Stimulated activated naive CD8-positive, alpha-beta T cell treated with anti-CD3 and anti-CD28 coated beads, Interleukin-15, Interleukin-2, amounts not matched to agents 100 ng/mL and 50 ng/mL, for 24 hours (primary cell): ENCODE results near the gene ABCG2.
A peak's percentile ranks its signal among the peaks of the same experiment; 100 is the strongest.
"Not testable (repeated sequence)": the region's sequence is repeated elsewhere in the genome, so short reads cannot be mapped to it uniquely, and the experiment has no call there.

Experiments
- H3K27ac Mint-ChIP-seq: one replicate; pipeline ENCODE4 v1.8.0; 2021; ENCODE audit warnings: mild to moderate bottlenecking, mixed read lengths
- H3K27me3 Mint-ChIP-seq: one replicate; pipeline ENCODE4 v1.8.0; 2021; ENCODE audit warnings: mixed read lengths
- H3K36me3 Mint-ChIP-seq: one replicate; pipeline ENCODE4 v1.8.0; 2021; ENCODE audit warnings: low read depth, mixed read lengths
- H3K4me1 Mint-ChIP-seq: one replicate; pipeline ENCODE4 v1.8.0; 2021; ENCODE audit warnings: low read depth, mixed read lengths
- H3K4me3 Mint-ChIP-seq: one replicate; pipeline ENCODE4 v1.8.0; 2021; ENCODE audit warnings: mild to moderate bottlenecking, mixed read lengths
- H3K9me3 Mint-ChIP-seq: one replicate; pipeline ENCODE4 v1.8.0; 2021; ENCODE audit warnings: mixed read lengths

The ABCG2 gene

GRCh38 chr4:88144048-88144447, 14.4 kb downstream of the ABCG2 start:
- Mint-ChIP-seq H3K27ac (no peak overlapping the region), H3K4me3 (no peak overlapping the region), H3K36me3 (no peaks in the 10 kb centered on the region), H3K9me3 (no peaks in the 10 kb centered on the region), H3K4me1 (no peaks in the 10 kb centered on the region), H3K27me3 (no peaks in the 10 kb centered on the region)

DNA sequence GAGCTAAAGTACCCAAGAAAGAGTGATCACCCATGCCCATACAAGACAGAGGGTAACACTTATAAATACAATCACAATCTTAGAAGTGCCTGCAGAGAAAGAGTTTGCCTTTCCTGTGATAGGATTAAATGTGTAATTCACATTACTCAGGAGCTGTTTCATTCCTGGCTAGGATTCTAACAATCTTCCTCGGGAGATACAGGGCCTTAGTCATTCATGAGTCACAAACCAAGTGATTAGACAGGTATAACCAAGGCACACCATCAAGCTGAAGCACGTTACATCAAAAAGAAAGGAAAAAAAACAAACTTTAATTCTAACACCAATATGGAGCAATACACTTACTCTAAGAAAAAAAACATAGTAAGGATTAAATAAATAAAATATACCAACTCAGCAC, 14.9 kb downstream of the ABCG2 start:
- no peaks in the 10 kb centered on the region for H3K36me3 Mint-ChIP-seq
- no peaks in the 10 kb centered on the region for H3K4me1 Mint-ChIP-seq
- no peaks in the 10 kb centered on the region for H3K9me3 Mint-ChIP-seq
- H3K27me3 Mint-ChIP-seq, result no peaks in the 10 kb centered on the region
- H3K27ac Mint-ChIP-seq, result no peak overlapping the region
- no peak overlapping the region for H3K4me3 Mint-ChIP-seq

DNA sequence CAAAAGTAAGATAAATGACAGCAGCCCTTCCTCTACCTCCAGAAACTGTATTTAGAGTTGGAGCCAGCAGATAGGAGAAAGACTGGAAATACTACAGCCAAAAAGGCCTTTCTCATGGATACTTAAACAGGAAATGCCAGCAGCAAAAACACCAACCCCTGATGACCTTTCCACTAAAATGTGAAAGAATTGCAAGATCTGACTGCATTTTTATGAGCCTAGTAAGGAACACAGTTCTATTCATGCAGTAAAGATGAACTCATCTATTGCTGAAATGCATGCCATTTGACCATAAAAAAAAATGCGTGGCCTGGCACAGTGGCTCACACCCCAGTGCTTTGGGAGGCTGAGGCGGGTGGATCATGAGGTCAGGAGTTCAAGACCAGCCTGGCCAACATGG, 19.9 kb downstream of the ABCG2 start:
- no peak overlapping the region for H3K27ac Mint-ChIP-seq
- no peaks in the 10 kb centered on the region for H3K9me3 Mint-ChIP-seq
- H3K4me3 Mint-ChIP-seq, result no peak overlapping the region
- no peaks in the 10 kb centered on the region for H3K4me1 Mint-ChIP-seq
- no peaks in the 10 kb centered on the region for H3K27me3 Mint-ChIP-seq
- no peaks in the 10 kb centered on the region for H3K36me3 Mint-ChIP-seq

- Mint-ChIP-seq H3K4me3 (no peak overlapping the region), H3K9me3 (no peaks in the 10 kb centered on the region), H3K27me3 (no peaks in the 10 kb centered on the region), H3K27ac (no peak overlapping the region), H3K36me3 (no peaks in the 10 kb centered on the region), H3K4me1 (no peaks in the 10 kb centered on the region)
Measured at GRCh38 chr4:88137112-88137511, 21.3 kb downstream of the ABCG2 start.

- H3K27me3 Mint-ChIP-seq, result no peaks in the 10 kb centered on the region
- no peaks in the 10 kb centered on the region for H3K4me1 Mint-ChIP-seq
- no peaks in the 10 kb centered on the region for H3K9me3 Mint-ChIP-seq
- H3K4me3 Mint-ChIP-seq, result no peak overlapping the region
- H3K36me3 Mint-ChIP-seq, result no peaks in the 10 kb centered on the region
- H3K27ac Mint-ChIP-seq, result no peak overlapping the region
Measured at GRCh38 chr4:88136249-88136648, 22.2 kb downstream of the ABCG2 start.

DNA sequence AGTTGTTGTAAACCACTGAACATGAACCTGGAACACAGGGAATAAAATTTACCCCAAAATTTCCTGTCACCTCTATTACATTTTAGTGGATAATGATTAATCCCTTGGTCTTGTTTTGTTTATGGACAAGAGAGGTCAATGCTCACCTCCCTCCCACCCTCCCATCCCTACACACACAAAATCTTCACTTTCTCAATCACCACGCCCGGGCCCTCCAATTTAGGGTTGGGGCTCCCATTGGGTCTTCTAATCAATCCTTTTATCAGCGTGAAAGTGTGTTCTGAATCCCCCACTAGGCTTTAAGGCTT, 23.1 kb downstream of the ABCG2 start:
- no peak overlapping the region for H3K27ac Mint-ChIP-seq
- no peaks in the 10 kb centered on the region for H3K27me3 Mint-ChIP-seq
- H3K4me3 Mint-ChIP-seq, result no peak overlapping the region
- no peaks in the 10 kb centered on the region for H3K9me3 Mint-ChIP-seq
- no peaks in the 10 kb centered on the region for H3K36me3 Mint-ChIP-seq
- H3K4me1 Mint-ChIP-seq, result no peaks in the 10 kb centered on the region

GRCh38 chr4:88134536-88135355, 23.7 kb downstream of the ABCG2 start:
- no peak overlapping the region for H3K27ac Mint-ChIP-seq
- H3K4me1 Mint-ChIP-seq, result no peaks in the 10 kb centered on the region
- no peak overlapping the region for H3K4me3 Mint-ChIP-seq
- H3K27me3 Mint-ChIP-seq, result no peaks in the 10 kb centered on the region
- no peaks in the 10 kb centered on the region for H3K9me3 Mint-ChIP-seq
- H3K36me3 Mint-ChIP-seq, result no peaks in the 10 kb centered on the region

DNA sequence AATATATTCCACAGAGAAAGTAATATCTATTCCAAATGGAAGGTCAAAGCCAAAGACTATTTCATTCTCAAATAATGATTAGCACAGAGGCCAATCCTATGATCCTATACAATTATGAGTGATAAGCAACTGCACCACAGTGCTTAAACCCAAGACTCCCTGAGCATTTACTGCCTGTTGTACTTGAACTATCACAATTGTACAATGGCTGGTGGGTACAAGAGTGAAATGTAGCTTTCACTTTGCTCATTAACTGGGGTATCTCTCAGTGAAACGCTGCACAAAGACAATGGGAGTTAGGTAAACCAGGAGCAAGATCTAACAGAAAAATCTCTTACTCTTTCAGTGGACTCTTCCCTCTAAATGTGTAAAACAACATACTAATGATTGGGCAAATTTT, 24.3 kb downstream of the ABCG2 start:
- H3K36me3 Mint-ChIP-seq, result no peaks in the 10 kb centered on the region
- no peaks in the 10 kb centered on the region for H3K9me3 Mint-ChIP-seq
- H3K27me3 Mint-ChIP-seq, result no peaks in the 10 kb centered on the region
- H3K4me1 Mint-ChIP-seq, result no peaks in the 10 kb centered on the region
- no peak overlapping the region for H3K4me3 Mint-ChIP-seq
- H3K27ac Mint-ChIP-seq, result no peak overlapping the region

DNA sequence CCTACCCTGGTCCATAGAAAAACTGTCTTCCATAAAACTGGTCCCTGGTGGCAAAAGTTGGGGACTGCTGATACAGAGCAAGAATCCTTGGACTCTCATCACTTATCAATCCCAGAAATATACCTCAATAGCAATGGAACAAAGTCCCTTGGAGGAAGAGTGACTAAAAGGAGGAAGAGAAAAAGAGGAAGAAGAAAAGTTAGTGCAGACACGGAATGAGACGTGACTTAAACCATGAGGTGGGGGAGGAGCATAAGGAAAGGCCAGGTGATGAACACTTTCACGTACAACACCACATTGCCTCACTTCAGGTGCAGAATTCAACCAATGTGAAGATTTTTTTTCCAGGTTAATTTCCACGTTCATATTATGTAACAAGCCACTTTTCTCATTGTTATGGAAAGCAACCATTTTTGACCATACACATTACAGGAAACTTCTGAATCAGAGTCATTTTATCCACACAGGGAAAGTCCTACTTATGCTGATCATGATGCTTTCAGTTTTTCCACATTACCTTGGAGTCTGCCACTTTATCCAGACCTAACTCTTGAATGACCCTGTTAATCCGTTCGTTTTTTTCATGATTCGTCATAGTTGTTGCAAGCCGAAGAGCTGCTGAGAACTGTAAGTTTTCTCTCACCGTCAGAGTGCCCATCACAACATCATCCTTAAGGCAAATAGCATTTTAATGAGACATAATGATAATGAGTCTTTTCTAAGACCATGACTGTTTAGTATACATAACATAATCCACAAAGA, 27.7 kb downstream of the ABCG2 start:
- H3K9me3 Mint-ChIP-seq, result peaks cover under 1% of the 10 kb centered on the region
- no peaks in the 10 kb centered on the region for H3K36me3 Mint-ChIP-seq
- peaks cover under 1% of the 10 kb centered on the region for H3K27me3 Mint-ChIP-seq
- no peak overlapping the region for H3K4me3 Mint-ChIP-seq
- H3K27ac Mint-ChIP-seq, result peak overlapping the region; percentile 59
- H3K4me1 Mint-ChIP-seq, result no peaks in the 10 kb centered on the region

DNA sequence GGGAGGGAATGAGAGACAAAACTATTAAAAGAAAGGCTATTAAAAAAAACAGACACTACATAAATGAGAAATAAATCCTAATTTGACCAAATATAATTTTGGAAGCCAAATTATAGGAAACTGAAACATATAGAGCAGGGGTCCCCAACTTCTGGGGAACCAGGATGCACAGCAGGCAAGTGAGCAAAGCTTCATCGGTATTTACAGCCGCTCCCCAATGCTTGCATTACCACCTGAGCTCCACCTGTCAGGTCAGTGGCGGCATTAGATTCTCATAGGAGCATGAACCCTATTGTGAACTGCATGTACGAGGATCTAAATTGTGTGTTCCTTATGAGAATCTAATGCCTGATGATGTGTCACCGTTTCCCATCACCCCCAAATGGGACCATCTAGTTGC, 28.4 kb downstream of the ABCG2 start:
- Mint-ChIP-seq H3K27me3 (peaks cover 3% of the 10 kb centered on the region), H3K9me3 (peaks cover 4% of the 10 kb centered on the region), H3K27ac (no peak overlapping the region), H3K4me1 (no peaks in the 10 kb centered on the region), H3K36me3 (no peaks in the 10 kb centered on the region), H3K4me3 (no peak overlapping the region)

DNA sequence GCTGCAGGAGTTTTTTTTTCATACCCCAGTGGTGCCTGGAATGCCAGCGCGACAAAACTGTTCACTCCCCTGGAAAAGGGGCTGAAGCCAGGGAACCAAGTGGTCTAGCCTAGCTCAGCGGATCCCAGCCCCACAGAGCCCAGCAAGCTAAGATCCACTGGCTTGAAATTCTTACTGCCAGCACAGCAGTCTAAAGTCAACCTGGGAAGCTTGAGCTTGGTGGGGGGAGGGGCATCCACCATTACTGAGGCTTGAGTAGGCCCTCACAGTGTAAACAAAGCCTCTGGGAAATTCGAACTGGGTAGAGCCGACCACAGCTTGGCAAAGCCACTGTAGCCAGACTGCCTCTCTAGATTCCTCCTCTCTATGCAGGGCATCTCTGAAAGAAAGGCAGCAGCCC, 36.2 kb downstream of the ABCG2 start:
- Mint-ChIP-seq H3K36me3 (peaks cover 12% of the 10 kb centered on the region), H3K9me3 (peaks cover 28% of the 10 kb centered on the region)
- H3K27ac Mint-ChIP-seq, H3K4me1 Mint-ChIP-seq, H3K27me3 Mint-ChIP-seq, H3K4me3 Mint-ChIP-seq: not testable (repeated sequence)

DNA sequence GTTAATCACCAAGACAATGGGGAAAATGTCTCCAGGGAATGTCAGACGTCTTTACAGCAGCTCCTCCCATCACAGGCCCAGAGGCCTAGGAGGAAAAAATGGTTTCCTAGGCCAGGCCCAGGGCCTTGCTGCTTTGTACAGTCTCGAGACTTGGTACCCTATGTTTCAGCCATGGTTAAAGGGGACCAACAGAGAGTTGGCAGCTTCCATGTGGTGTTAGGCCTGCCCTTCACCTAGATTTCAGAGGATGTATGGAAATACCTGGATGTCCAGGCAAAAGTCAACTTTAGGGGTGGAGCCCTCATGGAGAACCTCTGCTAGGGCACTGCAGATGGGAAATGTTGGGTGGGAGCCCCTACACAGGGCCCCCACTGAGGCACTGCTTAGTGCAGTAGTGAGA, 38.5 kb downstream of the ABCG2 start:
- Mint-ChIP-seq H3K4me1 (no peaks in the 10 kb centered on the region), H3K4me3 (no peak overlapping the region), H3K27me3 (peaks cover 3% of the 10 kb centered on the region), H3K27ac (no peak overlapping the region), H3K36me3 (peaks cover 12% of the 10 kb centered on the region), H3K9me3 (peaks cover 24% of the 10 kb centered on the region)

DNA sequence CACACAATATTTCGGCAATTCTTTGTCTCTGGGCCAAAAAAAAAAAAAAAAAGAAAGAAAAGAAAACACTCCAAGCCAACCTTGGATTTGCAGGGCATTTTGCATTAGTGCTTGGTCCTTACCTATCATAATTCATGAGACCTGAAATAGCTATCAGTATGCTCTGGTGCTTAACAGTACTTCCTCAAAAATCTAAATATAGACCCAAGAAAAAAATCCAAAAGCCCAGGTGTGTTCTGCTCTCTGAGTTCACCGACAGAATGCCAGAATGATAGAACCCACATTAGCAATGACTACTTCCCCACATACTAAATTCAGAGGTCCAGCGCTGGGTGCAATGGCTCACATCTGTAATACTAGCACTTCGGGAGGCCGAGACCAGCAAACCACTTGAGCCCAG, 42.9 kb downstream of the ABCG2 start:
- Mint-ChIP-seq H3K9me3 (peaks cover 13% of the 10 kb centered on the region), H3K36me3 (peaks cover 5% of the 10 kb centered on the region), H3K27me3 (no peaks in the 10 kb centered on the region), H3K4me1 (no peaks in the 10 kb centered on the region), H3K27ac (no peak overlapping the region), H3K4me3 (no peak overlapping the region)

DNA sequence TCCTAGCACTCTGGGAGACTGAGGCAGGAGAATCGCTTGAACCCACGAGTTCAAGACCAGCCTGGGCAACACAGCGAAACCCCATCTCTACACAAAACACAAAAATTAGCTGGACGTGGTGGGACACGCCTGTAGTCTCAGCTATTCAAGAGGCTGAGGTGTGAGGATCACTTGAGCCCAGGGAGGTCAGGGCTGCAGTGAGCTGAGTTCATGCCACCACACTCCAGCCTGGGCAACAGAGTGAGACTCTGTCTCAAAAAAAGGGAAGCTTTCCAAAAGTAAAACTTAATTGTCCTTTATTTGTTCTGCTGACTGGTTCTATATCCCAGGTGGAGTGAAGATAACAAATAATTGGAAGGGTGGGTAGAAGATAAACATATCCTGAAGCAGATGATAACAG, 45.6 kb downstream of the ABCG2 start:
- Mint-ChIP-seq H3K4me3 (no peak overlapping the region), H3K27ac (no peak overlapping the region)

DNA sequence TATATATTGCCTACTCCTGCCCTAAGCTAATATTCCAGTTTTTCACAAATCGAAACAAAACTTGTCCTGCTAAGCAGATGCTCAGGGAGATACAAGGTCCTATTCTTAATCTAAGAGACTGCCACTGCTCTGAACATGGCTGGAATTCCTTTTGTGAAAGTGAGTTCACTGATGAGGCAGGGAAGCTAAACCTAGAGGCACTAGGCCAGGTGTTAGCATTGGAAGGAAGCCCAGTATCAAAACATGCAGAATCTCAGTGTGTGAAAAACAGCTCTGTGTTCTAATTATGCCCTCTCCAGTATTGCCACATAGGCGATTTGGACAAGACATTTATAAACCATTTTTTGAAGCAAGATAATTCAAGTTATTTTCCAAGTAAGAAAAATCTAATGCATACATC, 47.6 kb downstream of the ABCG2 start:
- Mint-ChIP-seq H3K4me1 (peaks cover 10% of the 10 kb centered on the region), H3K36me3 (no peaks in the 10 kb centered on the region), H3K4me3 (no peak overlapping the region), H3K9me3 (no peaks in the 10 kb centered on the region), H3K27ac (no peak overlapping the region), H3K27me3 (no peaks in the 10 kb centered on the region)

More for the DNA sequence above, 45.6 kb downstream of the ABCG2 start:
- Mint-ChIP-seq H3K9me3 (no peaks in the 10 kb centered on the region), H3K4me1 (no peaks in the 10 kb centered on the region), H3K36me3 (no peaks in the 10 kb centered on the region), H3K27me3 (no peaks in the 10 kb centered on the region)
